Psoas muscle (tissue), 8 donors: ENCODE data around the gene GID4. TPM values are rescaled to one million over a fixed set of nuclear protein-coding genes. Genes with fewer than 3 reads are reported as not detected.

Experiments
- ATAC-seq, 4 donors: fragments of 200-7000 bp; cut with Tn5 transposase; one replicate each; pipeline ENCODE4 v1.9.1; 2020; ENCODE audit warnings: moderate library complexity in 3 of 4, mild to moderate bottlenecking in 2 of 4
- DNase-seq, 2 donors: peaks; one replicate each; pipeline ENCODE4 v3.0.0-alpha.2; 2020
- H3K27ac ChIP-seq: fragments of 200-600 bp; one replicate; pipeline ENCODE4 v1.8.0; 2022
- H3K27me3 ChIP-seq, 3 donors: fragments of 200-600 bp in 1 of 3; one replicate each; pipeline versions ENCODE4 v1.6.1 to v1.8.0; 2013 to 2022; ENCODE audit warnings: low read length in 2 of 3, mild to moderate bottlenecking in 2 of 3, moderate library complexity in 1 of 3; ENCODE audit not compliant: insufficient read depth in 3 of 3
- H3K36me3 ChIP-seq, 2 donors: fragments of 200-600 bp in 1 of 2; one replicate each; pipeline versions ENCODE4 v1.6.1 to v1.8.0; 2013 to 2022; ENCODE audit warnings: low read depth in 1 of 2, mild to moderate bottlenecking in 1 of 2, moderate library complexity in 1 of 2; ENCODE audit not compliant: insufficient read depth in 1 of 2
- H3K4me1 ChIP-seq: fragments of 200-600 bp; one replicate; pipeline ENCODE4 v1.8.0; 2022
- H3K4me3 ChIP-seq: fragments of 200-600 bp; one replicate; pipeline ENCODE4 v1.8.0; 2022; ENCODE audit warnings: mild to moderate bottlenecking
- H3K9me3 ChIP-seq: fragments of 200-600 bp; one replicate; pipeline ENCODE4 v1.8.0; 2022
- WGBS, 3 donors: extraction: QIAGEN DNeasy Blood & Tissue Kit; methylation state at CpG; one replicate each; pipeline versions ENCODE4 v1.1.6 to v1.1.7; 2013; 5-methylcytosine and 5-hydroxymethylcytosine counted together
- intact Hi-C, 2 donors: fragments of 100-400 bp; cut with DNase I; formaldehyde crosslinking; loops; one replicate each; pipeline versions ENCODE4 v1.11.0 to v1.14.2; 2022
- polyA plus RNA-seq, 3 donors: library from polyadenylated mRNA; stranded (reverse); fragments of 200-250 nt; gene quantifications; one replicate each; pipeline ENCODE4 v1.2.3, GENCODE V29; 2013
- total RNA-seq, 4 donors: library from RNA; stranded (reverse); fragmentation: NEBNext Ultra II Directional in 2 of 4; extraction: Animal tissue kit (Norgen Biotek cat#: 25700) in 2 of 4; gene quantifications; one replicate each; pipeline versions ENCODE4 v1.2.1 to v1.2.4, GENCODE V29; 2021 to 2023
- TF ChIP-seq, protein P1 (sequence below): fragments of 200-600 bp; IDR thresholded peaks from one replicate; pipeline ENCODE4 v1.8.0; 2022; ENCODE audit warnings: antibody characterized with exemption
- donor health status: healthy with polysubstance abuse.
- donor health status: DM: no; HTN: no; CAD: no; lungs with moderate emphysema.
- donor health status: Bipolar disorder and iron deficiency.
- donor health status: healthy.
- donor health status: DM: yes; HTN: yes; CAD: no.
- donor health status: DM: no; HTN: no; CAD: no.
- donor health status: DM: no; HTN: no; CAD: no.
- donor health status: DM: yes; HTN: yes; CAD: no.

GID4 gene
- total and polyA plus RNA-seq, 7 donors = 10.8 to 55.2 (median 38.0) TPM

DNA sequence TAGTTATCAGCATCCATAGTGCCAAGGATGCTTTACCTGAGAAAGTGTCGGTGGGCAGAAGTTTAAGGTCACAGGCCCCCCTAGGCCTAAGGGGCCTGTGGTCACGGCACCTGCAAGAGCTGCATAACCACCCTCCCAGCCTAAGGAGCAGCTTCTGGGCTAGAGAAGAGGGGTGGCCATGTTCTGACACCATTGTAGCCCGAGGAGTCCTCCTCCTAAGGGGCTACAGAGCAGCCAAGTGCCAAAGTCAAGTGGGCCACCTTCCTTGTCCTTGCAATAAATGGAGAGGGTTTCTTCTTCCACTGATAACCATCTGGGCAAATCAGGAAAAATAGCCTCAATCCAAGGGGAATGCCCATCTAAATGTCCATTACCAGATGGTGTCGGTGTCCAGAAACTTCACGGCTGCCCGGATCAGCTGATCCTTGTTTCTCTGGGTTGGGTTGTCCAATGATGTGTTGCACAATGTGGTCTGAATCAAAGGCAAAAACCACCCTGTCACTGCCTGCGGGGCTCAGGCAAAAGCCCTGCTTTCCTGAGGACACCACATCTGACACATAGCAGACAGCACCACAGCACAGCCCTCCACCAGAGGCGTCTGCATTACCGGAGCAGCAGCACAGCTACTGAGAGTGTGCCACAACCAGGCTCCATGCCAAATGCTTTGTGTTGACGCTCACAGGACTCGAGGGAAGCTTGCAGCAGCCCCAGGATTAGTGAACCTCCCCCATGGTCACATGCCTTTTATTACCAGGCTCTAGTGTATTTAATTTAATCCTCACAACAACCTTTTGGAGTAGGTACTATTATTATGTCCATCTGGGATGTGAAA lies 13.0 kb upstream of the GID4 start:
- peak; percentile 29 to 58 for DNase-seq
- intact Hi-C loops = no loop called here
- Histone ChIP-seq H3K27me3 (no peaks in the 10 kb centered on the region), H3K4me3 (no peak overlapping the region), H3K27ac (peak overlapping the region; percentile 46), H3K9me3 (no peaks in the 10 kb centered on the region), H3K36me3 (peaks cover 1 to 19% of the 10 kb centered on the region in 2 donors), H3K4me1 (peaks cover 38% of the 10 kb centered on the region)
- peak; percentile 29 to 61 (median 36) for ATAC-seq
- WGBS, 3 donors = 54 to 78% (median 57%) methylated on average over 11 of the region's 11 CpGs
- TF ChIP-seq, protein P1, sequence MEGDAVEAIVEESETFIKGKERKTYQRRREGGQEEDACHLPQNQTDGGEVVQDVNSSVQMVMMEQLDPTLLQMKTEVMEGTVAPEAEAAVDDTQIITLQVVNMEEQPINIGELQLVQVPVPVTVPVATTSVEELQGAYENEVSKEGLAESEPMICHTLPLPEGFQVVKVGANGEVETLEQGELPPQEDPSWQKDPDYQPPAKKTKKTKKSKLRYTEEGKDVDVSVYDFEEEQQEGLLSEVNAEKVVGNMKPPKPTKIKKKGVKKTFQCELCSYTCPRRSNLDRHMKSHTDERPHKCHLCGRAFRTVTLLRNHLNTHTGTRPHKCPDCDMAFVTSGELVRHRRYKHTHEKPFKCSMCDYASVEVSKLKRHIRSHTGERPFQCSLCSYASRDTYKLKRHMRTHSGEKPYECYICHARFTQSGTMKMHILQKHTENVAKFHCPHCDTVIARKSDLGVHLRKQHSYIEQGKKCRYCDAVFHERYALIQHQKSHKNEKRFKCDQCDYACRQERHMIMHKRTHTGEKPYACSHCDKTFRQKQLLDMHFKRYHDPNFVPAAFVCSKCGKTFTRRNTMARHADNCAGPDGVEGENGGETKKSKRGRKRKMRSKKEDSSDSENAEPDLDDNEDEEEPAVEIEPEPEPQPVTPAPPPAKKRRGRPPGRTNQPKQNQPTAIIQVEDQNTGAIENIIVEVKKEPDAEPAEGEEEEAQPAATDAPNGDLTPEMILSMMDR = no peak

GRCh38 chr17:18027280-18027679 lies 11.9 kb upstream of the GID4 start:
- H3K9me3 ChIP-seq = no peaks in the 10 kb centered on the region
- H3K4me3 ChIP-seq = no peak overlapping the region
- DNase-seq (peak; percentile 56 to 84), ATAC-seq (peak; percentile 89 to 93 (median 92))
- H3K4me1 ChIP-seq = peaks cover 45% of the 10 kb centered on the region
- H3K27ac ChIP-seq = peak overlapping the region; percentile 72
- no peaks in the 10 kb centered on the region for H3K27me3 ChIP-seq
- TF ChIP-seq, protein P1 = no peak
- H3K36me3 ChIP-seq = peaks cover 0 to 15% of the 10 kb centered on the region in 2 donors
- 44 to 55% (median 45%) methylated on average over 6 of the region's 6 CpGs for WGBS, 3 donors
- intact Hi-C loops = no loop called here

DNA sequence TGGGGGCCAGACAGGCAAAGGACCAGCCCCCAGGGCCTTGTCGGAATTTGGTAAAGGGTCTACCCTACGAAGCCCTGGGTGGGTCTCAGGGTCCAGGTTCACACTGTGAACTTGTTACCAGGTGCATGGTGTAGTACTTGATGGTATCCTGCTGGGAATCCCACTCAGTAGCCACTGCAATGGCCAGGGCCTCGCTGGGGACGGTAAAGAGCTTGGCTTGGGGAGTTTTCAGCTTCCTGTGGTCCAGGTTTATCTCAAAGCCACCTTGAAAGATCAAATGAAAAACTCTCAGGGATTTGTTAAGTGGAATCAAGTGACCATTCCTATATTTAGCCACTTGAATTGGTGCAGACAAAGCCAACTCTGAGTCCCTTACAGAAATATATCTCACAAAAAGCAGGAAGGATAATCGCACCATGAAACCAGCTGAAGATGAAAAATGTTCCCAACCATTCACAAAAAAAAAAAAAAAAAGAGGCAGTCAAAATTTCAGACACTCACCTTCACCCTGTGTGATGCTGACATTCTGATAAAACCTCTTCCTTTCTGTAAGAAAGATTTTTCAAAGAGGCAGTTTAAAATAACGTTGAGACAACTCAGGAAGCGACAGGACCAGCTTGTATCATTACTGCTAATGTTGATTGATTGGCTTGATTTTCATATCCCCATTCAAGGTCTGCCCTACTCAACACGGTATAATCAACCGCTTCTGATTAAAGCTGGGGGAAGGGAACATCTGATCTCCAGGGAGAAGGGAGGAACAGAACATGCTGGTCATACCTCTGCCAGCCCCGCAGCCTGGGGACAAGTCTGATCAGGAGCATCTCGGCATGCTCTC lies 10.9 kb upstream of the GID4 start:
- WGBS, 3 donors = 35 to 63% (median 45%) methylated on average over 11 of the region's 11 CpGs
- Histone ChIP-seq H3K4me3 (no peak overlapping the region), H3K9me3 (no peaks in the 10 kb centered on the region), H3K27ac (peak overlapping the region; percentile 72), H3K4me1 (peaks cover 55% of the 10 kb centered on the region), H3K36me3 (peaks cover 0 to 14% of the 10 kb centered on the region in 2 donors), H3K27me3 (no peaks in the 10 kb centered on the region)
- ATAC-seq = peak; percentile 14 to 71 (median 28)
- intact Hi-C loops = no loop called here
- no peak for DNase-seq
- TF ChIP-seq, protein P1 = no peak

DNA sequence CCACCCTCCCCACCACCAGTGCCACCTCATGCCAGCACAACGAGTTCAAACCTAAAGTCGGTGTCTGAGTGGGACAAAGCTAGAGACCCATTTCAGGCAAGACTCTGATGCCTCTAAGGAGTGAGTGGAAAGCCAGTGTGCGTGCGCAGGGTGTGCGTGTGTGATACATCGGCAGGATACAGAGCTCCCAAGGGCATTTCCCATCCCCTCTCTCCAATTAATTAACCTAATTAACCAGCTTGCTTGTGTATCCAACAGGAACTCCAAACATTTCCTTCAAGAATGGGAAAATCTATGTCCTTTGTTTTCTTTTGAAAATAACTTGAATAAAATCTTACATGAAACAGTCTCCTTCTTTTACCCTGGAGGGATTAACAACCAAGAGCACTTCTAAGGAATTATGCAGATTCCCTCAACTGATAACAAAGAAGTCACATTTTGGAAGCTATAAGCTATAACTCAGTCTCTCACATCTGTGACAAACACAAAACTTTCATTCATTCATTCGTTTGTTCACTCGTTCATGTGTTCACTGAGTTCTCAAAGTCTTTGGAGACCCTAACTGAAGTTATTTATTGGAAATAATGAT lies 10.2 kb upstream of the GID4 start:
- TF ChIP-seq, protein P1 = no peak
- H3K36me3 ChIP-seq = peaks cover 0 to 11% of the 10 kb centered on the region in 2 donors
- ATAC-seq (no peak), DNase-seq (no peak)
- no peaks in the 10 kb centered on the region for H3K27me3 ChIP-seq
- H3K27ac ChIP-seq = no peak overlapping the region
- intact Hi-C loops = no loop called here
- H3K9me3 ChIP-seq = no peaks in the 10 kb centered on the region
- peaks cover 56% of the 10 kb centered on the region for H3K4me1 ChIP-seq
- H3K4me3 ChIP-seq = no peak overlapping the region
- WGBS, 3 donors = 70 to 78% (median 72%) methylated on average over 8 of the region's 8 CpGs
